Vagina (tissue), 2 donors: ENCODE measurements around the gene SLC11A2. TPM values are rescaled to one million over a fixed set of nuclear protein-coding genes. Genes with fewer than 3 reads are reported as not detected.

Source experiments
- DNase-seq, 2 donors: peaks; one replicate each; pipeline ENCODE4 v3.0.0-alpha.2; 2017; ENCODE audit errors: extremely low spot score in 2 of 2
- H3K27ac ChIP-seq: fragments of 200-600 bp; sonication (generic); one replicate; pipeline ENCODE4 v1.5.1; 2019
- H3K27me3 ChIP-seq: fragments of 200-600 bp; sonication (generic); one replicate; pipeline ENCODE4 v1.5.1; 2019
- H3K36me3 ChIP-seq, 2 donors: fragments of 200-600 bp; sonication (generic); one replicate each; pipeline ENCODE4 v1.5.1; 2017 to 2019
- H3K4me1 ChIP-seq: fragments of 200-600 bp; sonication (generic); one replicate; pipeline ENCODE4 v1.5.1; 2019
- H3K4me3 ChIP-seq, 2 donors: fragments of 200-600 bp; sonication (generic); 1 replicate in 1 of 2; 2 replicates in 1 of 2; pipeline ENCODE4 v1.5.1; 2016 to 2019
- H3K9me3 ChIP-seq: fragments of 200-600 bp; sonication (generic); one replicate; pipeline ENCODE4 v1.5.1; 2019
- POLR2A ChIP-seq, 2 donors: fragments of 450-650 bp; IDR thresholded peaks; one replicate each; pipeline ENCODE4 v1.6.1; 2017; ENCODE audit warnings: antibody characterized with exemption in 2 of 2, mild to moderate bottlenecking in 2 of 2, moderate library complexity in 2 of 2
- POLR2AphosphoS5 ChIP-seq, 2 donors: sonication (generic); formaldehyde crosslinking; IDR thresholded peaks; one replicate each; pipeline ENCODE4 v1.9.0; 2017; ENCODE audit warnings: antibody characterized with exemption in 2 of 2, mild to moderate bottlenecking in 2 of 2, low read depth in 1 of 2; ENCODE audit not compliant: insufficient read depth in 1 of 2
- intact Hi-C: fragments of 100-400 bp; cut with DNase I; formaldehyde crosslinking; loops from one replicate; pipeline ENCODE4 v1.15.1; 2023
- total RNA-seq: library from RNA; depleted of rRNA; stranded (reverse); fragments of >200 nt; gene quantifications from one replicate; pipeline ENCODE4 v1.2.3, GENCODE V29; 2016
- TF ChIP-seq, protein P1 (sequence below), 3 experiments: fragments of 450-650 bp in 2 of 3; fragments of 200-600 bp in 1 of 3; sonication (generic) in 1 of 3; IDR thresholded peaks; one replicate each; pipeline ENCODE4 v1.5.1; 2017 to 2019; ENCODE audit warnings: antibody characterized with exemption in 3 of 3, mild to moderate bottlenecking in 2 of 3, moderate library complexity in 2 of 3

Gene SLC11A2
- total RNA-seq, 1 donor from 2014 or later: 40.8 TPM

DNA sequence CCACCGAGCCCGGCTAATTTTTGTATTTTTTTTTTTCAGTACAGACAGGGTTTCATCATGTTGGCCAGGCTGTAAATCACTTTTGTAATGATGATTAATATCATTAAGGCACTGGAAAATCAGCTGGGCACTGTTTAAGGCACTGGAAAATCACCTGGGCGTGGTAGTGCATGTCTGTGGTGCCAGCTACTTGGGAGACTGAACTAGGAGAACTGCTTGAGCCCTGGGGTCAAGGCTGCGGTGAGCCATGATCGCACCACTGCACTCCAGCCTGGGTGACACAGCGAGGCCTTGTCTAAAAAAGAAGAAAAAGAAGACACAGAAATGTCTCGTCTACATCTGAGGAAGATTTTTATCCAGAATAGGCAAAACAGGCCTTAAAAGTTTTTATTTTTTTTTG lies 12.7 kb downstream of the SLC11A2 start:
- no peak for DNase-seq
- Histone ChIP-seq H3K4me3 (no peak overlapping the region), H3K9me3 (no peaks in the 10 kb centered on the region), H3K27ac (no peak overlapping the region), H3K36me3 (no peaks in the 10 kb centered on the region), H3K4me1 (peaks cover 37% of the 10 kb centered on the region), H3K27me3 (no peaks in the 10 kb centered on the region)
- TF ChIP-seq POLR2AphosphoS5 (IDR thresholded peaks at IDR 0.05; ENCODE audit: insufficient read depth in 1 of 2, low read depth in 1 of 2): no peak
- intact Hi-C loops: no loop called here

DNA sequence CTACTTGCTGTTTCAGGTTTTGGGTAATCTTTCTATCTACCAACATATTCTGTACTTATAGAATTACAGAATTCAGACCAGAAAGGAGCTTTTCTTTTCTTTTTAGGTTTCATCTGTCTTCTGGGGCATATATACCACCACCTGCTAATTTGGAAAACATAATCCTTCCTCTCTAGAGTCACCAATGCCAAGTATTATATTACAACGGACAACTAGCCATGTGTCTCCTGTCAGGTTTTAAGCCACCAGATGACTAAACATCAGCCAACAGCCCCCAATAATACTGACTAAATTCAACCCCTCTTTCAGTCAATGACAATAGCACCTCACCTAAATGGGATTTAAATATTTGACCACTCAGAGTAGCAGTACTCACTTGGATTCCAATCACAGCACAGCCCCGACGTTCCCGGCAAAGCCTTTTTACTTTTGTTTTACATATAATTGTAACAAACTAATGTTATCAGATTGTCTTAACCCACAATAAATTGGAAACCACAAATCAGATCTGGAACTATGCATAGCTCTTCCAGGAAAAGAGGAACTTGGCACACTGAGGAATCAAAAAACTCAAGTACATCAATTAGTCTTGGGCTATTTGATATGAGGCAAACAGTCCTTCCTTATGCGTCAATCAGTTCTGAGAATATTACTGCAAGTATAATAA lies 13.5 kb downstream of the SLC11A2 start:
- no peak overlapping the region for H3K4me3 ChIP-seq
- no peak for DNase-seq
- TF ChIP-seq POLR2AphosphoS5 (IDR thresholded peaks at IDR 0.05; ENCODE audit: insufficient read depth in 1 of 2, low read depth in 1 of 2) (no peak), POLR2A (IDR thresholded peaks at IDR 0.05) (no peak)
- TF ChIP-seq, protein P1, sequence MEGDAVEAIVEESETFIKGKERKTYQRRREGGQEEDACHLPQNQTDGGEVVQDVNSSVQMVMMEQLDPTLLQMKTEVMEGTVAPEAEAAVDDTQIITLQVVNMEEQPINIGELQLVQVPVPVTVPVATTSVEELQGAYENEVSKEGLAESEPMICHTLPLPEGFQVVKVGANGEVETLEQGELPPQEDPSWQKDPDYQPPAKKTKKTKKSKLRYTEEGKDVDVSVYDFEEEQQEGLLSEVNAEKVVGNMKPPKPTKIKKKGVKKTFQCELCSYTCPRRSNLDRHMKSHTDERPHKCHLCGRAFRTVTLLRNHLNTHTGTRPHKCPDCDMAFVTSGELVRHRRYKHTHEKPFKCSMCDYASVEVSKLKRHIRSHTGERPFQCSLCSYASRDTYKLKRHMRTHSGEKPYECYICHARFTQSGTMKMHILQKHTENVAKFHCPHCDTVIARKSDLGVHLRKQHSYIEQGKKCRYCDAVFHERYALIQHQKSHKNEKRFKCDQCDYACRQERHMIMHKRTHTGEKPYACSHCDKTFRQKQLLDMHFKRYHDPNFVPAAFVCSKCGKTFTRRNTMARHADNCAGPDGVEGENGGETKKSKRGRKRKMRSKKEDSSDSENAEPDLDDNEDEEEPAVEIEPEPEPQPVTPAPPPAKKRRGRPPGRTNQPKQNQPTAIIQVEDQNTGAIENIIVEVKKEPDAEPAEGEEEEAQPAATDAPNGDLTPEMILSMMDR (IDR thresholded peaks at IDR 0.05): no peak
- peaks cover 37% of the 10 kb centered on the region for H3K4me1 ChIP-seq
- no peak overlapping the region for H3K27ac ChIP-seq
- no peaks in the 10 kb centered on the region for H3K27me3 ChIP-seq
- intact Hi-C loops: no loop called here
- peaks cover 0 to 3% of the 10 kb centered on the region in 2 donors for H3K36me3 ChIP-seq
- H3K9me3 ChIP-seq: no peaks in the 10 kb centered on the region

DNA sequence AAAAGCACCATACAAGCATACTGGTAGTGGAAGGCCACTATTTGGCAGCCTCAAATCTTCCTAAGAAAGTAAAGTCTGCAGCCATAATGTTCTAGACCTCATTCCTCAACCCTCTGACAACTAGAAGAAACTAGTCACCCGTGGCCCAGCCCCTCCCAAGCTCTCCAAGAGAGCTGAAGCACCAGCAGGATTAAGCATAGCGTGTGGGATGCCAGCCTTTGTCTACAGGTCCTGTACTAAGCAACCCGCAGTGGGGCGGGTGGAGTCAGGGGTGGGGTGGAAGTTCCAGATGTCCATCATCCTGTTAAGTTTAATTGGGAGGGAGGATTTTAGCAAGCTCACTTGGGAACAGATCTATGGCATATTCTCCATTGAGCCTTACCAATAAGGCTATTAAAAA lies 14.2 kb downstream of the SLC11A2 start:
- peaks cover 37% of the 10 kb centered on the region for H3K4me1 ChIP-seq
- intact Hi-C loops: no loop called here
- no peak for DNase-seq
- H3K27ac ChIP-seq: no peak overlapping the region
- H3K36me3 ChIP-seq: peaks cover 0 to 11% of the 10 kb centered on the region in 2 donors
- no peaks in the 10 kb centered on the region for H3K9me3 ChIP-seq
- no peaks in the 10 kb centered on the region for H3K27me3 ChIP-seq
- TF ChIP-seq, protein P1 (IDR thresholded peaks at IDR 0.05): no peak
- no peak for TF ChIP-seq POLR2AphosphoS5 (IDR thresholded peaks at IDR 0.05; ENCODE audit: insufficient read depth in 1 of 2, low read depth in 1 of 2)
- H3K4me3 ChIP-seq: no peak overlapping the region

DNA sequence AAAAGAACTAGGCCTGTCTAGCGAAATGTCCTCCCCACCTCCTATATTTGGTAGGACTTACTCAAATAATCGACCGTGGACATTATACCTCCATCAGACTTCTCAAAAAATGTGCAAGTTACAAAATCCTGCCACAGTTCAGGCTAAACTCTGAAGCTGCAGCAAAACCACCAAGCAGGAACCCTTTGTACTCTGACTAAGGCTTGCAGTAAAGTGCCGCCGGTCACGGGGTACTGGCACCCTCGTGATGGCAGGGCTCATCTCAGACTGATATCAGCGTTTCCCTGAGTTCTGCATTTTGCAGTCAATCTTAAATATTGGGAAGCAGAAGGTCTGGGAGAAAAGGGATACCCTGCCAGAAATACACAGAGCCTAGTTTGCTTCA lies 17.1 kb downstream of the SLC11A2 start:
- intact Hi-C loops: no loop called here
- TF ChIP-seq POLR2AphosphoS5 (IDR thresholded peaks at IDR 0.05; ENCODE audit: insufficient read depth in 1 of 2, low read depth in 1 of 2) (no peak), POLR2A (IDR thresholded peaks at IDR 0.05) (no peak)
- TF ChIP-seq, protein P1 (IDR thresholded peaks at IDR 0.05): no peak
- Histone ChIP-seq H3K4me1 (peaks cover 32% of the 10 kb centered on the region), H3K27me3 (no peaks in the 10 kb centered on the region), H3K36me3 (peaks cover 0 to 37% of the 10 kb centered on the region in 2 donors), H3K27ac (no peak overlapping the region), H3K9me3 (no peaks in the 10 kb centered on the region), H3K4me3 (no peak overlapping the region)
- DNase-seq: no peak

DNA sequence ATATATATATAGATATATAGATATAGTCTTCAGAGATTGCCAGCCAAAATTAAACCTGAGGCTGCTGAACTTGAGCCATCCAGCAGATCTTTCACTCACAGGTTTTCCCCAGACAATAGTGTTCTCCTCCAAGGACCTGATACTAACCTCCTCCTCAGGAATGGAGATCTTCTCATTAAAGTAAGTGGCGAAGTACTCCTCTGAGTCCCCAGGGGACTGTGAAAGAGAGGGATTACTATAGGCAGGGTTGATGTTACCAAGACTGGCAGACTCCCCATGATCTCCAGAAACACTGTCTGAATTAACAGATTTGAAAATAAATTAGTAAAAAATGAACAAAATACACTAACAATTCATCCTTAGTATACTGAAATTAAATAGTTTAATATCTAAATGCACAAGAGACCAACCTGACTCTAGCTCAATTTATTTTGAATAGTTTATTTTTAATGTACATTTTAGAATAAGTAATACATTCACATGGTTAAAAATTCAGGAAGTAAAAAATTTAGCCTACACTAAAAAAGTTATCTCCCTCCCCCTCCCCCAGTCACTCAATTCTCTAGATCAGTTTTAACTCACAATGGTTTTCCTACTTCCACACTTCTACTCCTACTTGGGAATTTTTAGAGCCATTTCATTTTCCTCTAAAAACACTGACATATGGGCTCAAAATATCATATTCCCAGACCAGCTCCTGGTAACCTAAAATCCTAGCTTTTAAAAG lies 17.7 kb downstream of the SLC11A2 start:
- Histone ChIP-seq H3K9me3 (no peaks in the 10 kb centered on the region), H3K4me1 (peaks cover 27% of the 10 kb centered on the region), H3K27ac (no peak overlapping the region), H3K27me3 (no peaks in the 10 kb centered on the region), H3K4me3 (no peak overlapping the region), H3K36me3 (peaks cover 0 to 42% of the 10 kb centered on the region in 2 donors)
- TF ChIP-seq POLR2A (IDR thresholded peaks at IDR 0.05) (no peak), POLR2AphosphoS5 (IDR thresholded peaks at IDR 0.05; ENCODE audit: insufficient read depth in 1 of 2, low read depth in 1 of 2) (no peak)
- TF ChIP-seq, protein P1 (IDR thresholded peaks at IDR 0.05): no peak
- no peak for DNase-seq
- intact Hi-C loops: no loop called here
